Urinary bladder (tissue), 4 donors: ENCODE results near the gene PPP1R12C. TPM values are rescaled to one million over a fixed set of nuclear protein-coding genes. Genes with fewer than 3 reads are reported as not detected.
A peak's percentile ranks its signal among the peaks of the same experiment; 100 is the strongest.

Source experiments
- DNase-seq: peaks from one replicate; pipeline ENCODE4 v3.0.0-alpha.2; 2015; ENCODE audit errors: extremely low spot score
- H3K27ac ChIP-seq: one replicate; pipeline ENCODE4 v1.5.1; 2013; ENCODE audit warnings: low read depth, mild to moderate bottlenecking, moderate library complexity
- H3K36me3 ChIP-seq: one replicate; pipeline ENCODE4 v1.6.1; 2013; ENCODE audit warnings: mild to moderate bottlenecking, moderate library complexity; ENCODE audit not compliant: insufficient read depth
- H3K4me1 ChIP-seq: one replicate; pipeline ENCODE4 v1.6.1; 2013; ENCODE audit warnings: mild to moderate bottlenecking, moderate library complexity; ENCODE audit not compliant: insufficient read depth
- H3K4me3 ChIP-seq: one replicate; pipeline ENCODE4 v1.5.1; 2013; ENCODE audit warnings: low read depth, low read length
- WGBS: extraction: QIAGEN DNeasy Blood & Tissue Kit; methylation state at CpG from one replicate; pipeline ENCODE4 v1.1.7; 2013; 5-methylcytosine and 5-hydroxymethylcytosine counted together
- polyA plus RNA-seq: library from polyadenylated mRNA; stranded (reverse); fragments of 200-250 nt; gene quantifications from one replicate; pipeline ENCODE4 v1.2.3, GENCODE V29; 2013
- total RNA-seq: library from RNA; depleted of rRNA; stranded (reverse); fragments of >200 nt; gene quantifications from one replicate; pipeline ENCODE4 v1.2.3, GENCODE V29; 2014
- donor health status: healthy with polysubstance abuse.
- donor health status: healthy.

PPP1R12C gene
- total RNA-seq = 24.8 TPM
- polyA plus RNA-seq = 219 TPM

GRCh38 chr19:55116859-55117662 lies at the start of gene PPP1R12C:
TSS of gene PPP1R12C (minus strand) at chr19:55117637. CDS start at chr19:55117543, 94 bp downstream.
- no peaks in the 10 kb centered on the region for H3K36me3 ChIP-seq
- H3K27ac ChIP-seq = peak within 1 kb of the TSS; percentile 80
- under 1% methylated on average over 97 of the region's 97 CpGs for WGBS
- DNase-seq = no peak
- H3K4me3 ChIP-seq = peak within 1 kb of the TSS; percentile 96
- H3K4me1 ChIP-seq = no peaks in the 10 kb centered on the region

GRCh38 chr19:55166530-55167268 lies 49.3 kb upstream of the PPP1R12C start, which contains the start of gene DNAAF3:
TSS of gene DNAAF3 (minus strand) at chr19:55166613. CDS start at chr19:55166413, 200 bp downstream.
- peak; percentile 87 for DNase-seq
- WGBS = 2% methylated on average over 33 of the region's 33 CpGs
- no peaks in the 10 kb centered on the region for H3K4me1 ChIP-seq
- H3K4me3 ChIP-seq = no peak within 1 kb of the TSS
- H3K27ac ChIP-seq = no peak within 1 kb of the TSS
- H3K36me3 ChIP-seq = no peaks in the 10 kb centered on the region

GRCh38 chr19:55165952-55166529 lies 48.6 kb upstream of the PPP1R12C start:
- H3K36me3 ChIP-seq = no peaks in the 10 kb centered on the region
- 2% methylated on average over 34 of the region's 34 CpGs for WGBS
- H3K4me3 ChIP-seq = no peak overlapping the region
- no peaks in the 10 kb centered on the region for H3K4me1 ChIP-seq
- DNase-seq = no peak
- H3K27ac ChIP-seq = no peak overlapping the region

GRCh38 chr19:55161571-55162322 lies 44.3 kb upstream of the PPP1R12C start:
- 22% methylated on average over 61 of the region's 61 CpGs for WGBS
- Histone ChIP-seq H3K4me3 (no peak overlapping the region), H3K4me1 (no peaks in the 10 kb centered on the region), H3K36me3 (no peaks in the 10 kb centered on the region), H3K27ac (no peak overlapping the region)
- DNase-seq = no peak

- DNase-seq = no peak
- Histone ChIP-seq H3K4me3 (no peak overlapping the region), H3K27ac (no peak overlapping the region), H3K4me1 (no peaks in the 10 kb centered on the region), H3K36me3 (no peaks in the 10 kb centered on the region)
- WGBS = 12% methylated on average over 32 of the region's 32 CpGs
These were observed 43.5 kb upstream of the PPP1R12C start for GRCh38 chr19:55160986-55161365.

- no peak overlapping the region for H3K27ac ChIP-seq
- no peak overlapping the region for H3K4me3 ChIP-seq
- 2% methylated on average over 33 of the region's 33 CpGs for WGBS
- no peaks in the 10 kb centered on the region for H3K4me1 ChIP-seq
- no peaks in the 10 kb centered on the region for H3K36me3 ChIP-seq
- DNase-seq = no peak
These were observed 42.9 kb upstream of the PPP1R12C start for GRCh38 chr19:55160128-55160985.

GRCh38 chr19:55158848-55159749 lies 41.7 kb upstream of the PPP1R12C start:
- no peak overlapping the region for H3K4me3 ChIP-seq
- H3K4me1 ChIP-seq = no peaks in the 10 kb centered on the region
- H3K36me3 ChIP-seq = no peaks in the 10 kb centered on the region
- whole genome bisulfite sequencing = 48% methylated on average over 18 of the region's 18 CpGs
- no peak for DNase-seq
- no peak overlapping the region for H3K27ac ChIP-seq

- no peak for DNase-seq
- no peak overlapping the region for H3K4me3 ChIP-seq
- no peak overlapping the region for H3K27ac ChIP-seq
- WGBS = 58% methylated on average over 4 of the region's 4 CpGs
- H3K4me1 ChIP-seq = no peaks in the 10 kb centered on the region
- H3K36me3 ChIP-seq = no peaks in the 10 kb centered on the region
These were observed 41.0 kb upstream of the PPP1R12C start for GRCh38 chr19:55158423-55158822.

GRCh38 chr19:55157064-55157908 lies 39.8 kb upstream of the PPP1R12C start, which contains the start of gene TNNI3:
TSS of gene TNNI3 (minus strand) at chr19:55157732. CDS start at chr19:55157589, 143 bp downstream.
- H3K4me1 ChIP-seq = no peaks in the 10 kb centered on the region
- H3K27ac ChIP-seq = no peak within 1 kb of the TSS
- H3K4me3 ChIP-seq = no peak within 1 kb of the TSS
- 41% methylated on average over 39 of the region's 39 CpGs for WGBS
- no peak for DNase-seq
- no peaks in the 10 kb centered on the region for H3K36me3 ChIP-seq

- no peak for DNase-seq
These were observed 39.0 kb upstream of the PPP1R12C start for GRCh38 chr19:55156202-55157063.

More at GRCh38 chr19:55156202-55157063, 39.0 kb upstream of the PPP1R12C start:
- 5% methylated on average over 52 of the region's 52 CpGs for WGBS
- Histone ChIP-seq H3K4me3 (no peak overlapping the region), H3K4me1 (no peaks in the 10 kb centered on the region), H3K27ac (no peak overlapping the region), H3K36me3 (no peaks in the 10 kb centered on the region)
